Stimulated activated CD4-positive, alpha-beta T cell treated with anti-CD3 and anti-CD28 coated beads, Interleukin-1b, Interleukin-23, amount 100 ng/mL, for 4 hours (primary cell): ENCODE measurements around the gene HES3.
A peak's percentile ranks its signal among the peaks of the same experiment; 100 is the strongest.

ENCODE experiments used
- DNase-seq, 2 donors: peaks; one replicate each; pipeline ENCODE4 v3.0.0-alpha.2; 2020; ENCODE audit warnings: low read depth in 2 of 2

Gene HES3

DNA sequence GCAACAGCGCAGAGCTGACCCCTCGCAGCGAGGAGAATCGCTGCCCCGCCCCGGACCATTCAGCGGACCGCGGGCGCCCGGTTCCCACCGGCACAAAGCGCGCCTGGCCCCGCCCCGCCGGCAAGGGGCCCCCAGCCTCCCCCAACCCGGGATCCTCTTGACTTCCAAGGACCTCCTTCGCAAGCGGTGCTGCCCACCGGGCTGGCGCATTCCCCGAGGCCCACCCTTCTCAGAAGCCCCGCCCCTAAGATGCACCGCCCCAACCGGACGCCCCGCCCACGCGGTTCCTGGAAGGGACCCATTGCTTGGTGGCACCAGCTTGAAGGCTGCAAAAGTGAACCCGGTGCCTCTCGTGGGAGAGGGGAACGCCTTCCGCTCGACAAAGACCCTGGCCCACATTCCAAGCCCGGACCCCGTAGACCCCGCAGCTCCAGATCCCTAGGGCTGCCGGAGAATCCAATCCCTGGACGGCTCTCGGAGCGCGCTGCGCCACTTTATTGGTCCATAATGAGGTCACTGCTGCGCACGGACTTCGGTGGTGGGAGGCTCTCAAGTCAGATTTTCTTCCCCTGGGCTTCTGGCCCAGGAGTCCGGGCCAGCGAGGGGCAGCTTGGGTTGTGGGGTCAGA is 2.0 kb downstream of the HES3 start:
- peak in 1 of 2 donors; percentile 42 for DNase-seq

DNA sequence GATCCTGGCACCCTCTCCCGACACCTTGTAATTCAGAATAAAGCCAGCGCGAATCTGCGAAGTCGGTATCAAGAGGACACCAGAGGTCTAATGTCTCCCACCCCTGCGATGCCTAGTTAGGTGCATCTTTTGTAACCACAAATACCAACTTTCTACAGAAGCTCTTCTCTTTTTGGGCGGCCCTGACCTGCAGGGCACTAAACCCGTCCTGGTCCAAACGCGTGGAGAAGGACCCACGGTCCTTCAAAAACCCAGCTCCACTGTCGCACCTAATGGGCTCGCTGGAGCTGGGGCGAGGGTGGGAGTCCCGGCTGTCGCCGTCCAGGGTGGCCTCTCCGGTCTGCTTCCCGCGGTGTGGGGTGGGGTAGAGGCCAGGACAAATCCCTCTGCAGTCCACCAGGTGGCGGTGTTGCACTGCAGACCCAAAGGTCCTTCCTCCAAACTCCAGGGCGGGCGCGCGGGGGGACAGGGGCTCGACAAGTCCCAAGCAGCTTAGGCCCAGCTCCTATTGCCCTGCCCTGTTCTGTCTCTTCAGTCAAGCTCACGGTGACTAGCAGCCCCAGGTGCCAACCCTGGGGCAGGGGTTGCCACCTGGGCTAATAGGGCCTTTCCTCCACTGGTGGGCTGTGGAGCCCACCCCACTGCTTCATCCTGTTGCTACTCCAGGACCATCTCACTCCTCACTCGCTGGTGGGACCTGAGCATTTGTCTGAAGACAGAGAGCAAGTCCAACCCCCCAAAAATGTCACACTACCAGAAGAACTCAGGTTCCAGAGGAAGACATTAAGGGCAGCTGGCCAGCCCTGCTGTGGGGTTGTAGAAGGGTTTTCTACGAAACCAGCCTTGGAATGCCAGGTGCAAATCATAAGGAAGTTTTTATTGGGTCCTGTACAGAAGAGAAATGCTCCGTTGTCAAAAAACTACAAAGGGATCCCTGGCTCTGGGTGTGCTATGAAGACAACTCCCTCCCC is 2.8 kb downstream of the HES3 start:
- DNase-seq: peak; percentile 77 to 80

DNA sequence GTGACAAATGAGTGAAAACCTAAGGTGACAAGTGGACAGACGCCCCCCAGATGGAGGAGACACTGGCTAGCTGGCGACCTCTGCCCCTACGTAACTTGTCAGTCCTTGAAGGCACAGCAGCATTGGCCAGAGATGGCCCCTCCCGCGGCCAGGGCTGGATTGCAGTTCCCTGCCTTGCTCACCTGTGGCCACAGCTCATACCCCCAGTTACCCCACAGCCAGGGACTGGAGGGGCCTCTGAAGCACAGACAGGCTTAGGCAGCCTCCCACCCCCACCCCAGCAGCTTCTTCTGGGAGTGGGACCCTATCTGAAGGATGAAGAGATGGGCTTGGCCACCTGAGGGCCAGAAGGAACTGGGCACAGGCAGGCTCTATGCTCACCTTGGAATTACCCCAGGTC is 3.7 kb downstream of the HES3 start:
- no peak for DNase-seq

DNA sequence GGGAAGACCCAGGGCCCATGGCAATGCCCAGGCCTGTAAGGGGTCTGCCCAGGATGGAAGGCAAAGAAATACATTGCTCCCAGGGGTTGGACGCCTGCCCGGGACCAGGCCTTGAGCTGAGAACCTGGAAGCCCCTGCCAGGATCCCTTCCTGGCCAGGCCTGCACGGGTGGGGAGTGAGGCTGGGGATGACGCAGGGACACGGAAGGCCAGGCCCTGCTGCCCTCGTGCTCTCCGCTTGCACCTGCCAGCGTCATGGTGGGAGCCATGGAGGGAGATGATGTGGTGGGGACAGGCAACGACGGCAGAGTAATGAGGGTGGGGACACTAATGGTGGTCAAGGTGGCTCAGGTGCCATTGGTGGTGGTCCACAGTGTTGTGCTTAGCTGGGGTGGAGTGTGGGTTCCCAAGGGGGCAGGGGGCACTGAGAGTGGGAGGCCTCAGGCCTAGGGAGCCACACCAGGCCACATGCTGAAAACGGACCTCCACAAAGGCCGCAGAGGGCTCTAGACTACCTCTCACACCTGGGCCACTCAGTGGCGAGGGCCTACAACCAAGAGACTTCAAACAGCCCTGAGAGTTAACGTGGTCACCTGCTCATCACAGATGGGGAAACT is 4.3 kb downstream of the HES3 start:
- DNase-seq: no peak

DNA sequence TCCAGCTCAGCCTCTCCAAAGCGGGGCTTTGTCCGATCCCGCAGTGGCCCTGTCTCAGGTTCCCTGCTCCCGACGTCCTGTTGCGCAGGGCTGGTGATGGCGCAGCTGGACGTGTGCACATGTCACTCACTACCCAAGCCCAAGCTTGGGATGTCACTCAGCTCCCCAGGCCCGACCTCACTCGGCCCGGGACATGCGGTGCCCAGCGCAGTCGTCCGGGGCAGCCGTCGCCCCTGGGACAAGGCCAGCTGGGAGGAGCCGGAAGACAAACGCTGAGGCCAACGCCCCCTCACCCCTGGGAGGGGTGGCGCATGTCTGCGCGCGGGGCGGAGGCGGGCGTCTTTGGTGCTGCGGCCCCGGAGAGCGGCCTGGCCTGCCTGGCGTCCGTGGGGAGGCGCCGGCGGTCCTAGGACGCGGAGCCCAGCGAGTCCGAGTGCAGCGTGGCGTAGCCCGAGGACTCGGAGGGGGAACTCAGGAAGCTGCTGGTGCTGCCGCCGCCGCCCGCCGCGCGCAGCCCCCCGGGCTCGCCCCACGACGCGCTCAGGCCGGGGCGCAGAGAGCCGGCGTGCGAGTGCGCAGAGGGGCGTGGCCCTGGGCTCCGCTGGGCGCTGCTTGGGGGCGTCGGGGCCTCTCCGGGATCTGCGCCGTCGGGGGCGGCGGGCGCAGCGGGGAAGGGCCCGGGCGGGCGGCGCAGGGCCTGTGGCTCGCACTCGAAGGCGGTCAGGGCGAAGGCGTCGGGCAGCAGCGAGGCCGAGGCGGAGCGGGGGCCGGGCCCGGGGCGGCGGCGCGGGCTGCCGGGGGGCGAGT is 5.2 kb downstream of the HES3 start:
- DNase-seq: no peak

DNA sequence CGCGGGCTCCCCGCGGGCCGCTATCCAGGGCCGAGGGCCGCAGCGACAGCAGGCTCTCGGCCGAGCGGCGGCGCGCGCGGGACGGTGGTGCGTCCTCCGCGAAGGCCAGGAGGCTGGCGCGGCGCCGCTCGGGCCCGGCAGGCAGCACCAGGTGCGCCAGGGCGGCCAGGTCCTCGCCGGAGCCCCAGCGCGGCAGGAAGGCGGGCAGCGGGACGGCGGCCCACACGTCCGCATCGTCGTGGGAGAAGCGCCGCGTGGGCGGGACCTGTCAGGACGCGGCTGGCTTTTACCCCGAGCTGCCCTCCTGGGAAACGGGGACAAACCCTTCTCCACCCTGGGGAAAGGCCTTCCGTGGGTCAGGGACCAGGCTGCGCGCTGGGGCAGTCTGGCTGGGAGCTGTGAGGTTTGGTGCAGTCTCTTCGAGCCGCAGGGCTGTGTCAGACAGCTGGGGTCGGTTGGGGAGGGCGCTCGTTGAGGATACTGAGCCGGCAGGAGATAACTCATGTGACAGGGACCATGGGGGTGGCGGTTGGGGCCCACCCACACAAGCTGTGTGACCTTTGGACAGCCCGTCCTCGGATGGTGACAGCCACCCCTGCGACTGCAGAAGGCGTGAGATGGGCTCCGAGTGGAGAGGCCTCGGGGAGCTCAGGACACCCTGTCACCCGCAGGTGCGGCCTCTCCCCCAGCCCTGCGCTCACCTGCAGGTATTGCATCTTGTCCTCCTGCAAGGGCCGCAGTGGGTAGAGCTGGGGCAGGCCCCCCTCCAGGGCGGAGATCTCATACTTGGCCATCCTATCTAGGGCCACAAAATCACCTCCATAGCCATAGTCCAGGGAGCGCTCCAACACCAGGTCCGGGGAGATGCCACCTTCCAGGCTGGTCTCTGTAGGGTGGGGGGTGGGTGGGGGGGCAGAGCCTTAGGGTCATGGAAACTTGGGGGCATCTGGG is 6.0 kb downstream of the HES3 start:
- no peak for DNase-seq

DNA sequence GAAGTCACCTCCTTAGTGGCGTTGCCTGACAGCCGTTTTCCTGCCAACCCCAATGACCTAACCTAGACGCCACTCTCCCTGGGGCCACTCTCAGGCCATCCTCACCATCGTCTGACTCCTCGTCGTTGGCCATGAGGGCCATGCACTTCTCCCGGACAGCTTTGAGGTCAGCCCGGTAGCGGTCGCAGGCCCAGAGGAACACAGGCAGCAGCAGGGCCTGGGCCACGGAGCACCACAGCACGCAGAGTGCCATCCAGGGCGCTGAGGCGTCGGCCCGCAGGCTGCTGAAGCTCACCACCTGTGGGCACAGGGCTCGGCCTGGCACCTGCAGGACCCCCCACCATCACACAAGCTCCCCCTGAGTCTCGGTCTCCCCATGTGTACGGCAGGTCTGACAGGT is 7.3 kb downstream of the HES3 start:
- DNase-seq: no peak

DNA sequence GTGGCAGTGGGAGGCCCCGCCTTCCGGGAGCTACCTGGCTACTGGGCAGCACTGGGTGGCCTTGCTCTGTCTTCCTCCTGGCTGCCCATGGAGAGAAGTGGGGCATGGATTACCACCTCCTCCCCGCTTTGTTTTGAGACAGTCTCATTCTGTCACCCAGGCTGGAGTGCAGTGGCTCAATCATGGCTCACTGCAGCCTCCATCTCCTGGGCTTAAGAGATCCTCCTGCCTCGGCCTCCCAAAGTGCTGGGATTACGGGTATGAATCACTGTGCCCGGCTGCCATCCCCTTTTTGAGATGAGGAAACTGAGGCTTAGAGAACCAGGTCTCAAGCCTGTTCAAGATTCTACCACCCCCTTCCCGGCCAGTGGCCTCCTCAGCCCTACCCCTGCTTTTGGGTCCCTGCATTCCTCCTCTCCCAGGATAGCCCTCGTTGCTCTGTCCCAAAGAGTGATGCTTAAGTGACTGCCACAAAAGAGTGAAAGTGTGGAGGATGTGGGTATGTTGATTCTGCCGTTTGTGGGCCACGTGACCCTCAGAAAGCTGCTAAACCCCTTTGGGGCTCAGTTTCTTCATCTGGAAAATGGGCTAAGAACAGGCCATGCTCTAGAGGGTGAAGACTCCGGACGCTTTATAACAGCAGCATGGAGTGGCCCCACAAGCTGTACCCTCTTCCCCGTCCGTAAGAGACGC is 7.8 kb downstream of the HES3 start:
- no peak for DNase-seq

DNA sequence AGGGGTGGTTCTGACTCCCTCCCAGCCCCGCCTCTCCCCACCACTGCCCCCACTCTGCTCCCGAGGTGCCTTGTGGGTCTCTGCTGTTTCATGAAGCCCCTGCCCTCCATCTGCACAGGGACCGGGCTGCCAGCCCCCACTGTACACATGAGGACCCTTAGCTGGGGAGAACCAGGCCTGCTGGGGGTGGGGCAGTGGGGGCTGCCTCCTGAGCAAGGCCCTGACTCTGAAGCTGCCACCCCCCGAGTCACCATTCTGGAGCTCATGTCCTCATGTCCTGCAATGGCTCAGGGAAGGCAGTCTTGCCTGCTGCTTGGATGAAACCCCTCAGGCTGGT is 8.4 kb downstream of the HES3 start:
- DNase-seq: no peak

DNA sequence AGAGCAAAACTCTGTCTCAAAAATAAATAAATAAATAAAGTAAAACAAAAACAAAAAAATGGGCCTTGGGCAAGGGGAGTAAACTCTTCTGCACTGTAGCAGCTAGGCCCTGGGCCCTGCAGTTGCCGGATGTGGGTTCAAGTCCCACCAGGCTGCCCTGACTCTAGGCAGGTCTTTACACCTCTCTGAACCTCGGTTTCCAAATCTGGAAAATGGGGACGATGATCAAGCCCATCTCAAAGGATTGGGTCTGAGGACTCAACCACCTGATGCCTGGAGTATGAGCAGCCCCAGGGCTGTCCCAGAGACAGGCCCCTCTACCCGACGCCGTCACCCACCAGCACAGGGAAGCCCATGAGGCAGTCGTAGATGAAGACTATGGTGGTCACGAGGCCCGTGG is 9.4 kb downstream of the HES3 start:
- DNase-seq: no peak

DNA sequence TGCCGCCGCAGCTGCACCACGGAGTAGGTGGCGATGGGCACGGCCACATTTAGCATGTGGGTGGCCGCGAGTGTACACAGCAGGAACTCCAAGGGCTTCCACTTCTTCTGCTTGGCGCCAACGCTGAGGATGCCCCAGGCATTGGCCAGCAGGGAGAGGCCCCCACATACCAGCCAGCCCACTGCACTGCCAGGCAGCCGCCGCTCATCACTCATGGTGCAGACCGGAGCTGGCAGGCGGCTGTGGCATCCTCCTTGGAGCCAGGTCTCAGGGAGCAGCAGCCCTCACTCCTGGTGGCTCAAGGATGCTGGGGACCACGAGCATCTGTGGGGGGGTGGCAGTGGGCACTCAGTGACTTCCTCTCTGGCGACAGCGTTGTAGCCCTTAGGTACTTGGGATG is 10.7 kb downstream of the HES3 start:
- DNase-seq: no peak

DNA sequence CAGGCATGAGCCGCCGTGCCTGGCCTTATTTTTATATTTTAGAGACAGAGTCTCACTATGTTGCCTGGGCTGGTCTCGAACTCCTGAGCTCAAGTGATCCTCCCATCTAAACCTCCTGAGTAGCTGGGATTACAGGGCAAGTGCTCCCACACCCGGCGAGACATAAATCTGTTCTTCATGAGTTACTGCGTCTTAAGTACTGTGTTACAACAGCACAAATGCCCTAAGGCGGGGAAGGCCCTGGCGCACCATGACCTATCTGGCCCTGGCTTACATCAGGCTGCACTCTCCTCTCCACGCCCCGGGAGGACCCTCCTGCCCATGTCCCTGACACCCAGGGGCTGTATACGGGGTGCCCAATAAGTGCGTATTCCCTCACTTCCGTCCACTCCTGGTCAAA is 12.7 kb downstream of the HES3 start:
- DNase-seq: no peak

DNA sequence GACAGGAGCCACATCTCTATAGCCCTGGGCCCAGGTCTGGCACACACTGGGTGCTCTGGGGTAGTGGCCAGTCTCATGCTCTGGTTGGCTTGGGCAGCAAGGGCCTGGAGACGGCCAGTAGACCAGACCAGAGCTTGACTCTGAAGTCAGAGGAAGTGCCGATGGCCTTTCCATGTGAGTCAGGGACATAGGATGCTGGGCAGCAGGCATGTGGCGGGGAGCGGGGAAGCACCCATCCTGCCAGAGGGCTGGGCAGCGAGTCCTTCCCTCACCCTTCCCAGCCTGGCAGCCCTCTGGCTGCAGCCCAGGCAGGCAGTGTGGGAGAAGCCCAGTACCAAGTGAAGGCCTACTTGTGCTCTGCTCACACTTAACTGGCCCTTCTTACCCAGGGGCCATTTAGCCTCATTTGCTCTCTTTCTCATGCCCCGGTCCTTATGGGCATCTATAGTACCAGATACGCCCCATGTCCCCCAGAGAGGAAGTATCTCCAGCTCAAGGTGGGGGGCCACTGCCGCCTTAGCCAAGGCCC is 13.6 kb downstream of the HES3 start:
- DNase-seq: no peak

DNA sequence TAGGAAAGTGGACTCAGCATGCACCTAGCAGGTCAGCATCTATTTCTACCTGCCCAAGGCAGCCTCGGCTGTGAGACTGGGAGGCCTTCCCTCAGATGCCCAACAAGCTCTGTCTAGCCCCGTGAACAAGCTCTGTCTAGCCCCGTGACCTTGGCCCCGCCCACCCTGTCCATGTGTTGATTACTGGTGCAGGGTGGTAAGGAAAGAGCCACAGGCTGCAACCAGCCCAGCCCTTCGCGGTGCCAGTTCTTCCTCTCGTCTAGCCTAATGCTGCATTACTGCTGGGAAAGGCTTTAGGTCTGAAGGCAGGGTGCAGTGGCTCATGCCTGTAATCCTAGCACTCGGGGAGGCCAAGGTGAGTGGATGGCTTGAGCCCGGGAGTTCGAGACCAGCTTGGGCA is 14.7 kb downstream of the HES3 start:
- no peak for DNase-seq

DNA sequence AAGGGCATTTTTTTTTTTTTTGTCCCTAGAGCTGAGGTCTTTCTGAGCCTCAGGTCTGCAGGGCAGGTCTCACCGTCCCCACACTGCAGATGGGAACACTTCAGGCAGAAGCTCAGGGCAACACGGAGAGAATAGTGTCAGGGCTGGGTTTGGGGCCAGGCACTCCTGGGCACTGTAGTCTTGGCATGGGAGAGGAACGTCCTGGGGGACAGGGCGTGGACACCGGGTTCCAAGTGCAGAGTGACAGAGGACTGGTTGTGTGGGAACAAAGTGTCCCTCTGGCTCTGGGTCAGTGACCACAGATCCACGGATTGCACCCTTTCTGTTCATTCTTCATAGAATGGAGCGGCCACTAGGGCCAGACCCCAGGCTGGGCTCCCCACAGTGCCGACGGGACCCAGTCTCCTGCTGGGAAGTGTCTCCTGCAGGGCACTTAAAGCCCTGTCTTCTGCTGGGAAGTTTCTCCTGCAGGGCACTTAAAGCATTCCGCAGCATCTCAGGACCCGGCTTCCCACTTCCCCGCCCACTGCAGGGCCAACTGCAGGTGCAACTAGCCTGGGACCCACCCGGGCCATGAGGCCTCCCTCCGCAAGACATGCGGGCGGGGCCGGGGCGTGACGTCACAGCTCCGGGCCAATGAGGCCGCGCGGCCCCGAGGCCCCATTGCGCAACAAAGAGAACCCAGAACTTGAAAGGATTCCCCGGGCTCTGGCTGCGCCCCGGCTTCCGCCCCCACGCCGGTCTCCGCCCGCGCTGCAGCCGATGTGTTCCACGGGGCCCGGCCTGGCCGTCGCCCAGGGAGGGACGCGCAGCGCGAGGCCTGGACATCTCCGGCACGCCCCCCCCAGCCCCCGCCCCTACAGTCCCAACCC is 15.7 kb downstream of the HES3 start:
- DNase-seq: peak; percentile 67 to 73

DNA sequence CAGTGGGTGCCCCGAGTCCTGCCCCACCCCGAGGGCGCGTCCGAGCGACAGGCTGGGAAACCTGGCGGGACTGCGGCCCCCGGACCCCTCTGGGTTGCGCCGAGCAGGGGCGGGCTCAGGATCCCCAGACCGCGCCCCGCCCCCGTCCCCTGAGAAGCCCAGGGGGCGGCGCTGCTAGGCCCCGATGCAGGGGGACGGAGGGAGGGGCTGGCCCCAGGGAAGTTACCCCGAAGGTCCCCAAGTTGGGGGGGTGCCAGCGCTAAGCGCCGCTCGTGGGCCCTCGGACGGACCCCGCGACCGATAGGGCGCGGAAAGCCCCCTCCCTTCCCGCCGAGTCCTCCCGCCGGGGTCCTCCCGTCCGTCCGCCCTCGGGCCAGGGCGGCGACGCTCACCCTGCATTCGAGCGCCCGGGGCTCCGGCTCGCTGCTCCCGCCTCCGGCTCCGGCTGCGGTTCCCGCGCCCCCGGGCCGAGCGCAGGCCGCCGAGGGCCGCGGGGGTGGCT is 16.5 kb downstream of the HES3 start:
- no peak for DNase-seq

DNA sequence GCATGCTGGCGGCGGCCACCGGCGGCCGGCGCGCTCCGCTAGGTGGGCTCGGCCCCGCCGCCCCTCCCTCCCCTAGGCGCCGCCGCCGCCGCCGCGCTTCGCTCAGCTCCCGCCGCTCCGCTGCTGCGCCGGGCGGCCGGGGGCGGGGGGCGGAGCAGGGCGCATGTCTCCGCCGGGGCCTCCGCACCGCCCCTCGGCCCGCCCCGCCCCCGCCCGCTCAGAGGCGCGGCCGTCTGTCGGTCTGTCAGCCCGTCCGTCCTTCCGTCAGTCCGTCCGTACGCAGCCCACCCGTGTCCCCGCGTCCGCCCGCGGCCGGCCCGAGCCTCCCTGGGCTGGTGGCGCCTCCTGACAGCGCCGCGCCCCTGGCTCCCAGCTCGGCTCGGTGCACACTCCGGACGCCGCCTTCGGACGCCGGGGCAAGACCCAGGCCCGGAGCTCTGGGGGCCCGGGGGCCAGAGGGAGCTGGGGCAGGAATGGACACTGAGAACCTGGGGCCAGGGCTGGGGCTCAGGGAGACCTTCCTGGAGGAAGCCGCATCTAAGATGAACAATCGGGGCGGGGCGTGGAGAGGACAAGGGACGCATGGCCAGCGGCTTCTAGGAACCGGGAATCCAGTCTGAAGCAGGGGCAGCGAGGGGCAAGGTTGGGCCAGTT is 17.1 kb downstream of the HES3 start, which contains the start of gene GPR153:
TSS of gene GPR153 (minus strand) at position 138 of the 654 bp plus-strand sequence. CDS start 6,193 bp downstream, outside the sequence.
- DNase-seq: peak; percentile 44 to 67

DNA sequence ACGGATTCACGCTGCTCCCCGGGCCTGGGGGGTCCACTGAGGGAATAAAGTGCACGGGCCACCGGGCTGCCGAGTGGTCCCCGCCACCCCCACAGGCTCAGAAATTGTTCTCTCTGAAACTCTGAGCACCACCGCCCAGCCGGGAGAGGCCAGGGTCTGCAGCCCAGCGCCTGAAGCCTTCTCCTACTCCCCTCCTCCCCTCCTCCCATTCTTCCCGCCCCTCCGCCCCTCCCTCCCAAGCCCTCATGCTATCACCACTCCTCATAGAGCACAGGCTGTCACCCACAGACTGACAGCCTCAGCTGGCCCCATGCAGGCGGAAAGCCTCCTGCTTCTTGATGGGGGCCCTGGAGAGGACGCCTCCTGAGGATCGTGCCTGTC is 17.6 kb downstream of the HES3 start:
- no peak for DNase-seq
